ENCODE measurements around the gene PAK5. TPM values are rescaled to one million over a fixed set of nuclear protein-coding genes. Genes with fewer than 3 reads are reported as not detected.

PAK5 gene
- total and polyA plus RNA-seq, 9 of the 15 experiments (the other 6 are each of a cell fraction or from before 2014, with no cell fraction given): not detected

GRCh38 chr20:9616455-9616805 is 222.4 kb downstream of the PAK5 start (continued):
- TF ChIP-seq MGA (IDR thresholded peaks at IDR 0.05): no peak
- TF ChIP-seq E2F5 (CRISPR knock-in tag; IDR thresholded peaks at IDR 0.05): no peak
- TF ChIP-seq POLR2H (tag; IDR thresholded peaks at IDR 0.05; ENCODE audit: low read depth): no peak
- TF ChIP-seq ZNF449 (CRISPR knock-in tag; IDR thresholded peaks at IDR 0.05): no peak
- TF ChIP-seq BRD4 (IDR thresholded peaks at IDR 0.05): no peak
